K562 (cell line): ENCODE data around the gene N4BP2. TPM values are rescaled to one million over a fixed set of nuclear protein-coding genes. Genes with fewer than 3 reads are reported as not detected.

ENCODE experiments used
- ATF3 ChIP-seq, 2 experiments: fragments of 450-650 bp in 1 of 2; sonication (generic) in 1 of 2; formaldehyde crosslinking in 1 of 2; IDR thresholded peaks in 1 of 2; conservative IDR thresholded peaks in 1 of 2; 2 replicates each; pipeline versions ENCODE4 v1.6.1 to v1.8.1; 2016 to 2023; ENCODE audit warnings: mild to moderate bottlenecking in 2 of 2, moderate library complexity in 2 of 2, inconsistent platforms in 1 of 2, missing genetic modification reagents in 1 of 2
- ATF6 ChIP-seq: sonication (generic); formaldehyde crosslinking; IDR thresholded peaks from 2 replicates; pipeline ENCODE4 v1.4.0; 2020; ENCODE audit warnings: mild to moderate bottlenecking, missing genetic modification reagents
- BRF1 ChIP-seq: IDR thresholded peaks from 3 replicates; pipeline ENCODE4 v1.6.1; 2011; ENCODE audit warnings: borderline replicate concordance, mild to moderate bottlenecking; ENCODE audit not compliant: insufficient read length; ENCODE audit errors: extremely low read depth
- DMBX1 ChIP-seq: fragments of 250-450 bp; sonication (Bioruptor Pico); IDR thresholded peaks from 2 replicates; pipeline ENCODE4 v1.8.0; 2022; ENCODE audit warnings: inconsistent platforms, mild to moderate bottlenecking, moderate library complexity, borderline replicate concordance
- FOXA1 ChIP-seq: fragments of 450-650 bp; IDR thresholded peaks from 2 replicates; pipeline ENCODE4 v1.6.1; 2016; ENCODE audit warnings: mild to moderate bottlenecking, borderline replicate concordance
- GTF2E2 ChIP-seq: fragments of 200-800 bp; sonication (Bioruptor generic); IDR thresholded peaks from 2 replicates; pipeline ENCODE4 v1.6.1; 2016; ENCODE audit warnings: missing genetic modification characterization, missing compliant biosample characterization
- GTF2F1 ChIP-seq: IDR thresholded peaks from 2 replicates; pipeline ENCODE4 v1.6.1; 2011; ENCODE audit warnings: low read depth, low read length, improper control_type of control experiment
- HIVEP1 ChIP-seq: fragments of 250-450 bp; sonication (Bioruptor Pico); IDR thresholded peaks from 2 replicates; pipeline ENCODE4 v1.4.0; 2020; ENCODE audit warnings: mild to moderate bottlenecking
- RAD51 ChIP-seq: fragments of 450-650 bp; IDR thresholded peaks from 2 replicates; pipeline ENCODE4 v1.7.1; 2016; ENCODE audit warnings: low read depth, mild to moderate bottlenecking, borderline replicate concordance
- UBTF ChIP-seq, 2 experiments: IDR thresholded peaks; 2 replicates each; pipeline ENCODE4 v1.6.1; 2012; ENCODE audit warnings: improper control_type of control experiment in 2 of 2, low read depth in 2 of 2, low read length in 2 of 2, borderline replicate concordance in 1 of 2
- ZNF184 ChIP-seq: sonication (generic); formaldehyde crosslinking; IDR thresholded peaks from 2 replicates; pipeline ENCODE4 v1.5.0; 2020; ENCODE audit warnings: missing genetic modification reagents
- polyA plus RNA-seq, 8 experiments: library from polyadenylated mRNA; depleted of rRNA in 4 of 8; stranded (reverse) in 5 of 8; unstranded in 3 of 8; fragments of >200 nt; fragmentation: Nextera tagmentation in 2 of 8; fragmentation: Illumina TruSeq in 1 of 8; extraction: Ambion mirVana in 2 of 8; extraction: Trizol in 1 of 8; gene quantifications; 2 replicates each; pipeline versions ENCODE4 v1.2.1 to v1.2.3, GENCODE V29; 2011 to 2014; ENCODE audit warnings: inconsistent platforms in 1 of 8, missing spikeins in 1 of 8
- total RNA-seq, 7 experiments: library from RNA; depleted of rRNA in 6 of 7; stranded (reverse); fragments of >200 nt in 6 of 7; fragmentation: Illumina TruSeq in 2 of 7; extraction: Trizol in 2 of 7; gene quantifications; 2 replicates each; pipeline versions ENCODE4 v1.2.1 to v1.2.3, GENCODE V29; 2011 to 2021; ENCODE audit warnings: low replicate concordance in 1 of 7

Gene N4BP2
- total and polyA plus RNA-seq, 9 of the 15 experiments (the other 6 are each of a cell fraction or from before 2014, with no cell fraction given) = 2.7 to 12.6 (median 7.6) TPM

- TF ChIP-seq UBTF (IDR thresholded peaks at IDR 0.05; ENCODE audit: borderline replicate concordance in 1 of 2, low read depth in 2 of 2, low read length in 2 of 2) (peak; percentile 17 to 39; a peak in 1 of 4 replicates), HIVEP1 (CRISPR knock-in tag) (no peak), DMBX1 (CRISPR knock-in tag) (peak; percentile 80; the same call in 1 of the 2 replicates), BRF1 (no peak), ATF3 (IDR thresholded peaks at IDR 0.05) (peak; percentile 87), ATF3 (CRISPR knock-in tag; conservative IDR thresholded peaks at IDR 0.05) (no peak), ZNF184 (CRISPR knock-in tag) (no peak), RAD51 (peak; percentile 7; the same call in 1 of the 2 replicates), GTF2E2 (peak; percentile 67), FOXA1 (no peak), GTF2F1 (no peak), ATF6 (no peak)
These were observed 148.9 kb downstream of the N4BP2 start (continued) for GRCh38 chr4:40205259-40206198.
